Activated B cell treated with CpG ODN at 0.5 μM for 24 hours (primary cell): ENCODE data around the gene VPS45. TPM values are rescaled to one million over a fixed set of nuclear protein-coding genes. Genes with fewer than 3 reads are reported as not detected.
A peak's percentile ranks its signal among the peaks of the same experiment; 100 is the strongest.

Experiments
- ATAC-seq: fragments of 200-7000 bp; cut with Tn5 transposase; one replicate; pipeline ENCODE4 v1.10.0; 2021; ENCODE audit warnings: low read depth, mild to moderate bottlenecking, moderate library complexity
- CTCF ChIA-PET: fragments of 350-600 bp; sonication (Branson Sonifier 250); formaldehyde crosslinking; loops from one replicate; lab custom pipeline; 2021; ENCODE audit warnings: antibody characterized with exemption; lab: Charles Lee
- POLR2A ChIA-PET: fragments of 350-600 bp; sonication (Branson Sonifier 250); formaldehyde crosslinking; loops from one replicate; lab custom pipeline; 2021; ENCODE audit warnings: antibody characterized with exemption; lab: Charles Lee
- DNase-seq: peaks from one replicate; pipeline ENCODE4 v3.0.0; 2022
- H3K27ac Mint-ChIP-seq: one replicate; pipeline ENCODE4 v1.8.0; 2020; ENCODE audit warnings: mixed read lengths
- H3K27me3 Mint-ChIP-seq: one replicate; pipeline ENCODE4 v1.8.0; 2021; ENCODE audit warnings: mixed read lengths
- H3K36me3 Mint-ChIP-seq: one replicate; pipeline ENCODE4 v1.8.0; 2021; ENCODE audit warnings: low read depth, mixed read lengths
- H3K4me1 Mint-ChIP-seq: one replicate; pipeline ENCODE4 v1.8.0; 2021; ENCODE audit warnings: mixed read lengths
- H3K4me3 Mint-ChIP-seq: one replicate; pipeline ENCODE4 v1.8.0; 2020; ENCODE audit warnings: mild to moderate bottlenecking, mixed read lengths
- H3K9me3 Mint-ChIP-seq: one replicate; pipeline ENCODE4 v1.8.0; 2020; ENCODE audit warnings: mixed read lengths
- intact Hi-C: fragments of 100-400 bp; cut with micrococcal nuclease; formaldehyde crosslinking; loops from one replicate; pipeline ENCODE4 v1.15.1; 2024
- total RNA-seq: library from RNA; stranded (reverse); gene quantifications from 2 replicates; pipeline ENCODE4 v1.2.3, GENCODE V29; 2022
- TF ChIP-seq, protein P1 (sequence below): fragments of 200-600 bp; IDR thresholded peaks from one replicate; pipeline ENCODE4 v1.8.0; 2022; ENCODE audit warnings: antibody characterized with exemption, mild to moderate bottlenecking

Gene VPS45
- total RNA-seq, 1 donor from 2014 or later = 46.0 TPM

DNA sequence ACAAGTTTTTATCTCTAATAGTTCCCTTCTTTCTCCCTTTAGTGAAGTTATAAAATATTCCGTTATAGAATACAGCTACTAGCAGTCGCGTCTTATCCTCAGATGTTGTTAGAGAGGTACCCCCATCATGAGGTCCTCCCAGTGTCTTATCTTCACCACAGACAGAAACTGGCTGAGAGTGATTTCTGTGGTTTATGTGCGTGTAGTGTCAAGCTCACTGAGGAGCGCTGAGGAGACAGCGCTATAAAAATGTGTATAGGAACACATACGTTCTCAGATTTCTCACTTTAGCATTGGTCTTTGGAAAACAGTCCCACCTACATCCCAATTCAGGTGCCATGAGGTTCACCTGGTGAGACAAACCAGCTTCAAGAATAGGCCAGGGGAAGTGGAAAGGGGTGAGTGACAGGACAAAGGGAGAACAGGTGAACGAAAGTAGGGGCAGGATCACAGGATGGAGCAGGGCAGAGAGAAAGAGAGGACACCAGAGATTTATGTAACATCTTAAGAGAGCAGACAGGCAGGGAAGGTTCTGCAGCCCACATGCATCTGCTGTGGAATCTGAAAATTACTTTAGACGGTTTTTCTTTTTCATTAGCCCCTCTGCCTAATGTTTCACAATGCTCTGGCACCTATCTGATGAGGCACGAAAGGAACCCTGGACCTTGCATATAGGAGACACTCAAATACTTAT is 79.4 kb downstream of the VPS45 start:
- no peak for DNase-seq
- H3K36me3 Mint-ChIP-seq = peaks cover 19% of the 10 kb centered on the region
- no peaks in the 10 kb centered on the region for H3K9me3 Mint-ChIP-seq
- POLR2A ChIA-PET = interaction anchor here (0.7 to 3.9 kb wide), 2 partner anchors 8 to 14 kb away, joined by 3 to 29 read pairs; no protein-coding TSS in a partner anchor
- CTCF ChIA-PET = interaction anchor here (1.3 kb wide), 1 partner anchor 74 kb away, joined by 3 read pairs; no protein-coding TSS in a partner anchor
- peak overlapping the region; percentile 4 for H3K27ac Mint-ChIP-seq
- TF ChIP-seq, protein P1, sequence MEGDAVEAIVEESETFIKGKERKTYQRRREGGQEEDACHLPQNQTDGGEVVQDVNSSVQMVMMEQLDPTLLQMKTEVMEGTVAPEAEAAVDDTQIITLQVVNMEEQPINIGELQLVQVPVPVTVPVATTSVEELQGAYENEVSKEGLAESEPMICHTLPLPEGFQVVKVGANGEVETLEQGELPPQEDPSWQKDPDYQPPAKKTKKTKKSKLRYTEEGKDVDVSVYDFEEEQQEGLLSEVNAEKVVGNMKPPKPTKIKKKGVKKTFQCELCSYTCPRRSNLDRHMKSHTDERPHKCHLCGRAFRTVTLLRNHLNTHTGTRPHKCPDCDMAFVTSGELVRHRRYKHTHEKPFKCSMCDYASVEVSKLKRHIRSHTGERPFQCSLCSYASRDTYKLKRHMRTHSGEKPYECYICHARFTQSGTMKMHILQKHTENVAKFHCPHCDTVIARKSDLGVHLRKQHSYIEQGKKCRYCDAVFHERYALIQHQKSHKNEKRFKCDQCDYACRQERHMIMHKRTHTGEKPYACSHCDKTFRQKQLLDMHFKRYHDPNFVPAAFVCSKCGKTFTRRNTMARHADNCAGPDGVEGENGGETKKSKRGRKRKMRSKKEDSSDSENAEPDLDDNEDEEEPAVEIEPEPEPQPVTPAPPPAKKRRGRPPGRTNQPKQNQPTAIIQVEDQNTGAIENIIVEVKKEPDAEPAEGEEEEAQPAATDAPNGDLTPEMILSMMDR = no peak
- H3K27me3 Mint-ChIP-seq = no peaks in the 10 kb centered on the region
- peaks cover 54% of the 10 kb centered on the region for H3K4me1 Mint-ChIP-seq
- H3K4me3 Mint-ChIP-seq = no peak overlapping the region
- intact Hi-C loops = no loop called here
- no peak for ATAC-seq

DNA sequence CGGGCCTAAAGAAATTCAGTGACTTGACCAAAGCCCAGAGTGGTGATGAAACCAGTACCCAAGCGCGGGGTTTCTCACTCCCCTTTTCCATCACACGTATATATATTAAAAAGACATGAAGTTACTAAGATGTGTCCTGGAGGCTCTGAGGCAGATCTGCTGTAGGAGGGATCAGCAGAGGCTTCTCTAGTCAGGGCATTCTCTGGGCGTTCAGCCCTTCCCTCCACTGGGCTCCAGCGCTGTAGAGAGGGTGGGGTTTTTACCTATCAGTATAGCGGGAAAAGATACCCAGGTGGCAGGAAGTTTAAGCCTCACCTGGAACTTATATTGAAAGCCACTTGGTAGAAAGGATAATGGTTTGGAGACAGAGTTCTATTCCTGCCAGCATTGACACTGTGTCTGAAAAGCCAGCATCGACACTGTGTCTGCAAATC is 81.3 kb downstream of the VPS45 start:
- peak overlapping the region; percentile 92 for H3K4me3 Mint-ChIP-seq
- ATAC-seq = no peak
- CTCF ChIA-PET = interaction anchor here (0.7 to 2.5 kb wide), 6 partner anchors 9 to 75 kb away, joined by 3 to 10 read pairs (median 4); no protein-coding TSS in a partner anchor
- peaks cover 36% of the 10 kb centered on the region for H3K36me3 Mint-ChIP-seq
- TF ChIP-seq, protein P1 = no peak
- POLR2A ChIA-PET = interaction anchor here (1.0 to 6.3 kb wide), 13 partner anchors 11 to 262 kb away, joined by 3 to 388 read pairs (median 4); a partner anchor contains a TSS
- H3K27ac Mint-ChIP-seq = peak overlapping the region; percentile 91
- intact Hi-C loops = loop anchor here (1.0 kb wide), 1 partner anchor 38 kb away; no protein-coding TSS in a partner anchor
- DNase-seq = no peak
- no peaks in the 10 kb centered on the region for H3K9me3 Mint-ChIP-seq
- H3K27me3 Mint-ChIP-seq = no peaks in the 10 kb centered on the region
- peaks cover 71% of the 10 kb centered on the region for H3K4me1 Mint-ChIP-seq

DNA sequence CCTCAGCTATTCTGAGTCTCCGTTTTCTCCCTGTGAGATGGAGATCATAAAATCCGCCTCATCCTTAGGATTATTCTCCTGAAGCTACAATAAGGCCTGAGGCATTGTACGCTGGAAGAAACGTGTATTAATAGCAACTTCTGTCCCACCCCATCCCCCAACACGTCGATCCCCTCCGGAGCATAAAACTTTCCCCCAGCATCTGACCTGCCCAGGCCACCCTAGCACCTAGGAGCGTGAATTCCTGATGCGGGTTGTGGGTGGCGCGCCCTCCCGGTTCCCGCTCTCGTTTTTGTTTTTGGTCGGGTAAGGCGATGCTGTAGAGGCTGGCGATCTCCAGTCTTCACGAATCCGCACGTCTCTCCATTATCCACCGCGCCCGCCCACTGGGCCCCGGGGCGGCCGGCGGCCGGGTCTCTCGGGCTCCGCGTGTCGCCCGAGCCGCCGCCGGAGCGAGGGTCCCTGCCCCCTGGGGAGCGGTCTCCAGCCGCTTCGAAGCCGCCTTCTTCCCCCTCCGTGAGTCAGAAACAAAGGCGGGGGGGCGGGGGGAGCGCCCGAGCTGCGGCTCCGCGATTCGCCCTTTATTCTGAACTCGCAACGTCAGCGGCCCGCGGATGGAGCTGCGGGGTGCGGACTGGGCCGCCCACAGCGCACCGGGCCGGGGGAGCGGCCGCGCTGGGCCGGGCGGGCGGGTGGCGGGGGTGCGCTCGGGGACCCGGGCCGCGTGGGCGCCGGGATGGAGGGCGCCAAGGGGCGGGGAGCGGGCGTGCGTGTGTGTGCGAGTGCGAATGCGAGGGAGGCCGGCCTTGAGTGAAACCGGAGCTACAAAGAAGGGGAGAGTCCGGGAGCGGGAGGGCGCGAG is 81.9 kb downstream of the VPS45 start, which contains the start of gene PLEKHO1:
TSS of gene PLEKHO1 (plus strand) at position 646 of the 862 bp plus-strand sequence. CDS start 342 bp downstream, outside the sequence.
- Mint-ChIP-seq H3K9me3 (no peaks in the 10 kb centered on the region), H3K4me1 (peaks cover 72% of the 10 kb centered on the region), H3K36me3 (peaks cover 42% of the 10 kb centered on the region), H3K27me3 (no peaks in the 10 kb centered on the region), H3K27ac (peak within 1 kb of the TSS; percentile 96), H3K4me3 (peak within 1 kb of the TSS; percentile 97)
- ChIA-PET CTCF (interaction anchor here (0.7 to 3.0 kb wide), 6 partner anchors 8 to 76 kb away, joined by 4 to 21 read pairs (median 4); no protein-coding TSS in a partner anchor), POLR2A (interaction anchor here (0.5 to 6.3 kb wide), 24 partner anchors 11 to 369 kb away, joined by 3 to 388 read pairs (median 4); partner anchors contain the start of genes APH1A, SF3B4 and VPS45)
- ATAC-seq (peak; percentile 80), DNase-seq (peak; percentile 76)
- TF ChIP-seq, protein P1 = no peak
- intact Hi-C loops = loop anchor here (1.0 kb wide), 1 partner anchor 38 kb away; no protein-coding TSS in a partner anchor

DNA sequence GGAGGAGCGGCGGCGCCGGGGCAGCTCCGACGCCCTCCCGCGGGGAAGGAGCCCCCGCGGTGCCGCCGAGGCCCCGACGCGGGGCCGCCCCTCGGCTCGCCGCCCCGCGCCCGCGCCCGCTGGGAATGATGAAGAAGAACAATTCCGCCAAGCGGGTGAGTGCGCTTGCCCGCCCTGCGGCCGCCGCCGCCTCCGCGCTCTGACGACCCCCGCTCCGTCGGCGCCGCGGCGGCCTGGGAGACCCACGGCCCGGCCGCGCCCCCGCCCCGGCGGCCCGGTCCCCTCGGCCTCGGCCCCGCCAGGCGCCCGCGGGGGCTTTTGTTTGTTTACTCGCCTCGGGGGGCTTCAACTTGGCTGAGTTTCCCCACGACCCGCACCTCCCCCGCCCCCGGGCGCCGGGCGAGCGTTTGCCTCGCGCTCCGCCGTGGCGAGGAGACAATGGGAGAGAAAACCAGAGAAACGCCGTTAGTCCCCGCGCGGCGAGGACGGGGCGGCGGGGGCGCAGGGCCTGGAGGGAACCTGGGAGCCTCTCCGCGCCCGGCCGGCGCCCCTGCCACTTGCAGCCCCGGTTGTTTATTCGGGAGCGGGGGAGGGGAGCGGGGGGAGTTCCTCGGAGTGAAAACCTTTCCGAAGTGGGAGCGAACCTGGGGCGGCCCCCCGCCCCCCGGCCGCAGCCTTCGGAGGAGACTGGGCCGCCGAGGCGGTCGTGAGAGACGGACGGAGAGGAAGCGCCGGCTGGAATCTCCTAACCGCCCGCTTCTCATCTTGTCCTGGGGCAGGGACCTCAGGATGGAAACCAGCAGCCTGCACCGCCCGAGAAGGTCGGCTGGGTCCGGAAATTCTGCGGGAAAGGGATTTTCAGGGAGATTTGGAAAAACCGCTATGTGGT is 82.8 kb downstream of the VPS45 start:
- CTCF ChIA-PET = interaction anchor here (1.4 to 3.0 kb wide), 5 partner anchors 10 to 77 kb away, joined by 4 to 21 read pairs (median 5); no protein-coding TSS in a partner anchor
- no peaks in the 10 kb centered on the region for H3K9me3 Mint-ChIP-seq
- H3K4me1 Mint-ChIP-seq = peaks cover 72% of the 10 kb centered on the region
- ATAC-seq (no peak), DNase-seq (peak; percentile 42)
- no peaks in the 10 kb centered on the region for H3K27me3 Mint-ChIP-seq
- H3K4me3 Mint-ChIP-seq = peak overlapping the region; percentile 97
- peaks cover 49% of the 10 kb centered on the region for H3K36me3 Mint-ChIP-seq
- peak overlapping the region; percentile 96 for H3K27ac Mint-ChIP-seq
- TF ChIP-seq, protein P1 = no peak
- POLR2A ChIA-PET = interaction anchor here (0.5 to 6.3 kb wide), 22 partner anchors 11 to 263 kb away, joined by 3 to 388 read pairs (median 5); partner anchors contain the start of genes APH1A, SF3B4 and VPS45
- intact Hi-C loops = loop anchor here (1.0 kb wide), 1 partner anchor 10 kb away; no protein-coding TSS in a partner anchor
